NT2/D1 (cell line): ENCODE results near the gene UGT3A2.

ENCODE experiments used
- YY1 ChIP-seq: IDR thresholded peaks from 2 replicates; pipeline ENCODE4 v1.6.1; 2011; ENCODE audit not compliant: insufficient read length, insufficient read depth
- ZNF274 ChIP-seq: IDR thresholded peaks from 2 replicates; pipeline ENCODE4 v1.6.1; 2011; ENCODE audit warnings: mild to moderate bottlenecking, low read depth, low read length

GRCh38 chr5:36009698-36010097, 57.0 kb downstream of the UGT3A2 start:
- TF ChIP-seq ZNF274 = no peak
- no peak for TF ChIP-seq YY1
